ENCODE data around the gene MASTL.
"Not testable (repeated sequence)": the region's sequence is repeated elsewhere in the genome, so short reads cannot be mapped to it uniquely, and the experiment has no call there.

Gene MASTL

DNA sequence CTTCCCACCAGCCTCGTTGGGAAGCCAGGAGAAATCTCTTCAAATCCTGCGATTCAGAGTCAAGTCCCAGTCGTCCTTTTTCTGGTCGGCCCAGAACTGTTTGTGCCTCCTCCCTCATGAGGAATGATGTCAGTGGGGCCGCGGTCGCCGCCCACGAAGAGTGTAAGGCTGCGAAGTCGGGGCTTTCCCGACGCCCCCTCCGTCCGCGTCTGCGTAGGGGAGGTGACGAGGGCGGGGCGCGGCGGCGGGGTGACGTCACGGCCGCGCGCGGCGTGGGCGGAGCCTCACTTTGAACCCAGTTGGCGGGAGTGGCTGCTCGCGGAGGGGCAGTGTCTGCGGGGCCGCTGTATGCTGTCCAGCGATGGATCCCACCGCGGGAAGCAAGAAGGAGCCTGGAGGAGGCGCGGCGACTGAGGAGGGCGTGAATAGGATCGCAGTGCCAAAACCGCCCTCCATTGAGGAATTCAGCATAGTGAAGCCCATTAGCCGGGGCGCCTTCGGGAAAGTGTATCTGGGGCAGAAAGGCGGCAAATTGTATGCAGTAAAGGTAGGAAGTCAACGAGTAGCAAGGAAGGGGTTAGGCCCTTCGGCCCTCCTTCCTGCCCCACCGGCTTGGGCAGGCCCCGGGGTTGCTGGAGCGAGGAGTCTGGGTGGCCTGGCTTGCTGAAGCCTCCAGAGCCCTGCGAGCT lies at the start of gene MASTL:
Gene MASTL, plus strand, starts transcription at position 287 of the 689 bp plus-strand sequence. Its CDS starts 75 bp downstream, at position 362.
- peak; percentile 93 for DNase-seq (ENCODE audit: low spot score)

DNA sequence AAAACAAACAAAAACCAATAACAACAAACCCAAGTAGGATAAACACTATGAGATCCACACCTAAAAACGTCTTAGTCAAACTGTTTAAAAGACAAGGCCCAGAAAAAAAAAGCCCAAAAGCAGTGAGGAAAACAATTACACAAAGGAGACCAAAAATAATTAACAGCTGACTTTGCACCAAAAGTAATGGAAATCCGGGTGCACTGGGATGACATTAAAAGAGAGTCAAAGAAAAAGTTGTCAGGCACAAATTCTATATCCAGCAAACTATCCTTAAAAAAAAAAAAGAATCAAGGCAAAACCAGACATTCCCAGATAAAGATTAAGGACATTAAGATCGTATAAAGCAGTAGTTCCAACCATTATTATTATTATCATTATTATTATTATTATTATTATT lies 47.0 kb upstream of the MASTL start:
- DNase-seq (ENCODE audit: low spot score), result no peak

DNA sequence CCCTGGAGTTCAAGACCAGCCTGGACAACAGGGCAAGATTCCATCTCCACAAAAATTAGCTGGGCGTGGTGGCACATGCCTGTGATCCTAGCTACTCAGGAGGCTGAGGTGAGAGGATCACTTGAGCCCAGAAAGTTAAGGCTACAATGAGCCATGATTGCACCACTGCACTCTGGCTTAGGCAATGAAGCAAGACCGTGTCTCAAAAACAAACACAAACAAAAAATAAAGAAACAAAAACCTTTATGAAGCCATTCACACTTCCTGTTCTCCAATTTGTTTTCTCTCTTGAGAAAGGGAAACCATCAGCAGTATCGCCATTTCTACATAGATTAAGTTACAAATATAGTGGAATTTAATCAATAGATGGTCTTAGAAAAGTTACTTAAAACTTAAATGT lies 20.8 kb upstream of the MASTL start:
- DNase-seq (ENCODE audit: low spot score), result no peak

DNA sequence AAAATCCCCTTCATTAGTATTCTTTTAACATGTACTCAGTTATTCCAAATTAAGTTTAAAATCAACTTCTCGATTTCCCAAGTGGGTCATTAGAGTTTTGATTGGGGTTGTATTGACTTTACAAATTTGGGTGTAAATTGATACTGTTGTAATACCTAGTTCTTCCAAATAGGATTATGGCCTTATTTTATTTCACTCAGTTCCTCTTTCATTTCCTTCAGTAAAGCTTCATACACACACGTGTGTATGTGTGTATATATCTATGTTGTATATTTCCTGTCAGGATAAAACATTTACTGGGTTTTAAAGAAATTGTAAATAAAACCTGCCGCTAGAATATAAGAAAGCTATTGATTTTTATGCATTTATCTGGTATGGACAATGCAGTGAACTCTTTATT lies 16.9 kb upstream of the MASTL start:
- no peak for DNase-seq (ENCODE audit: low spot score)

- DNase-seq (ENCODE audit: low spot score), result no peak
Observed at GRCh38 chr10:27143686-27144085, 11.5 kb upstream of the MASTL start.

- no peak for DNase-seq (ENCODE audit: low spot score)
Observed at GRCh38 chr10:27145937-27146336, 9.2 kb upstream of the MASTL start.

- no peak for DNase-seq (ENCODE audit: low spot score)
Observed at GRCh38 chr10:27147701-27148100, 7.5 kb upstream of the MASTL start.

- no peak for DNase-seq (ENCODE audit: low spot score)
Observed at GRCh38 chr10:27150261-27150660, 4.9 kb upstream of the MASTL start.

GRCh38 chr10:27152687-27153086 lies 2.5 kb upstream of the MASTL start:
- DNase-seq (ENCODE audit: low spot score), result no peak

- DNase-seq (ENCODE audit: low spot score), result no peak
Observed at GRCh38 chr10:27153329-27153728, 1.8 kb upstream of the MASTL start.

DNA sequence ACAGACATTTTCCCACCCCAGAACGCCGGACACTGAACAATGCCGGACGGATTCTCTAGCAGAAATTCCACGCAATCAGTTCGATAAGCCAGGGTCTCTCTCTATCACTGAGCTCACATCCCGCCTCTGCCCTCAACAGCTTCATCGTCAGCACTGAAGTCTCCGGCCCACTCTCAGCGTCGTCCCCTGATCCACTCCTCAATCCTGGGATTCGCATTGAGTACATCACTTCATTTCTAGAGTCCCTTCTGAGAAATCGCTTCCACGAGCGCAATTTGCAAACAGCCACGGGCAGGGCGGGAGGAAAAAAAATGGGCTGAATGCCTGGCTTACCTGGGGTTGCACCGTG lies 1.3 kb upstream of the MASTL start:
- DNase-seq (ENCODE audit: low spot score), result no peak

- not testable (repeated sequence) for DNase-seq (ENCODE audit: low spot score)
Observed at GRCh38 chr10:27156566-27156965, 1.4 kb downstream of the MASTL start.

GRCh38 chr10:27157150-27157549 lies 2.0 kb downstream of the MASTL start:
- DNase-seq (ENCODE audit: low spot score), result no peak

DNA sequence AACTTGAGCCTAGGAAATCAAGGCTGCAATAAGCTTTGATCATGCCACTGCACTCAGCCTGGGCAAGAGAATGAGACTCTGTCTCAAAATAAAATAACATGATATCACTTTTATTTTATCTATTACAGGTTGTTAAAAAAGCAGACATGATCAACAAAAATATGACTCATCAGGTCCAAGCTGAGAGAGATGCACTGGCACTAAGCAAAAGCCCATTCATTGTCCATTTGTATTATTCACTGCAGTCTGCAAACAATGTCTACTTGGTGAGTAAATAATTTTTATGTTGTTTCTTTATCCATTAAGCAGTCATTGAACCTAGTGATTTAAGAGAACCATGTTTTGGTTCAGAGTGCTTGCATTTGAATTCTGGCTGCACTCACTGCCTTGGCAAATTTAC lies 3.3 kb downstream of the MASTL start:
- DNase-seq (ENCODE audit: low spot score), result no peak

- no peak for DNase-seq (ENCODE audit: low spot score)
Observed at GRCh38 chr10:27169849-27170248, 14.7 kb downstream of the MASTL start.

- no peak for DNase-seq (ENCODE audit: low spot score)
Observed at GRCh38 chr10:27188259-27188658, 33.1 kb downstream of the MASTL start.

DNA sequence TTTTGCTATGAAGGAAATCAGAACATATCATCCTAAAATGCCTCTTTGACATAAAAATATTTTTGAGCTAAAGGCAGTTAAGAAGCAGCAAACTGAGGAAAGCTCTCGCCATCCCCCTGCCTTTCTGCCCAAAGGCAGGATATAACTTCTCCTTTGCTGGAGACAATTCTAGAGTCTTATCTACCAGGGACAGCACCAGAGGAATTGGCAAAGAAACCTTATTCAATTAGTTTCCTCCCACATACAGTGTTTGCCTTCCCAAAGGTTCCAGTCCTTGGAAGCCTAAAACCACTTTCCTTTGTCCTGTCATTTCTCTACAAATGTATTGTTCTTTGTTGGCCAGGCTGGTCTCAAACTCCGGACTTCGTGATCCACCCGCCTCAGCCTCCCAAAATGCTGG lies 33.7 kb downstream of the MASTL start:
- DNase-seq (ENCODE audit: low spot score), result no peak

DNA sequence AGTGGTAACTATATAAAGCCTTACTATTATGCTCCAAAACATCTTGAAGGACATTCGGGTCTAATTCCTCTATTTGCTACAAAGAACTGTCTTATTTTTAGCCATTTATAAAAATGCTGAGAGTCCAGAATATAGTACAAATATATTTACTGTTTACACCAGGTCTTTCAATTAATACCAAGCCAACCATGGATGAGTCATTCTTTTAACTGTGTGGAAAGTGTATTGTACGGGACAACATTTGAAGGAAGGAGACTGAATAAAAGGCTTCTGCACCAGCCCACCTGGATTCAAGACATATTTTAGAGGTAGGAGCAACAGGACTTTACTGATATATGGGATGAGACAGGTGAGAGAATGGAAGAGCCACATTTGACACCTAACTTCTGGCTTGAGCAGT lies 35.4 kb downstream of the MASTL start:
- no peak for DNase-seq (ENCODE audit: low spot score)

GRCh38 chr10:27192284-27192683 lies 37.1 kb downstream of the MASTL start:
- no peak for DNase-seq (ENCODE audit: low spot score)

DNA sequence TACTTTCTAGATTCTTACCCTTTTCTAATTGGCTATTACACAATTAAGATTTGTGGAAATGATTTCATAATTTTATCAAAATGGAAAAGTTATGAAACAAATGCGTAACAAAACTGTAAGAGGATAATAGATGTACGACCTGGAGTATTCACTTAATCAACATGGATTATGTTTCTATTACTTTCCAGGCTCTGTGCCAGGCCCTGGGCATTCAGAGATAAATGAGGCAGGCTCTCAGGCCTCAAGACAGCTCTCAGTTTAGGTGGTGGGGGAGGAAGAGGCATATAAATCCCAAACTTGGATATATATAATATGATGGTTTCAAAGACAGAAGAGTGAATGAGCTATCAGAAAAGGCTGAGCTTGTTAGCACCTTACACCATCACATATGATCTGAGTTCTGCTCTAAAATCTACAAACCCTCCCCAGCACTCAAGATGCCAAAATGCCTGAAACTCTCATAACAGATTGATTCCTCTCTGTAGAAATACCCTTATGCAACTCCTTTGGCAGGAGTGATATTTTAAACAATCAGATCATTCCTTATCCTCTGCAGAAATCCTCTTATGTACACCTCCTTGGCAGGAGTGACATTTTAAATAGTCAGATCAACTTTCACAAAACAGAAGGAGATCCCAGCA lies 42.9 kb downstream of the MASTL start:
- no peak for DNase-seq (ENCODE audit: low spot score)

GRCh38 chr10:27203806-27204205 lies 48.7 kb downstream of the MASTL start:
- no peak for DNase-seq (ENCODE audit: low spot score)

DNA sequence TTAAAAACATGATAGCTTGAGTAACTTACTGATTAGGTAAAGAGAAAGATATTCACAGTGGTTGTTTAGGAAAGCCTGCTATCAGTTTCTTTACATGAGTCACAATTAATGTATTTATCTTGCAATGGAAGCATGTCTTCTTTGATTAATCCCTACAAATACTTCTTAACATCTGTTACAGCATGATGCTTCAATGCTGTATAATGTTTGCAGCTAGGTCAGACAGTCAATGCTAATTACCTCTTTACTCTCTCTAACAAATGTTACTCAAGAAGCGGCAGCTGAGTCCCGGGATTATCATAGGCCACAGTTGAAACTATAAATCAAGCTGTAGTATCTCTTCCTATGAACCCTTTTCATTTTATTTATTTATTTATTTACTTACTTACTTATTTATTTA lies 52.2 kb downstream of the MASTL start:
- DNase-seq (ENCODE audit: low spot score), result no peak

DNA sequence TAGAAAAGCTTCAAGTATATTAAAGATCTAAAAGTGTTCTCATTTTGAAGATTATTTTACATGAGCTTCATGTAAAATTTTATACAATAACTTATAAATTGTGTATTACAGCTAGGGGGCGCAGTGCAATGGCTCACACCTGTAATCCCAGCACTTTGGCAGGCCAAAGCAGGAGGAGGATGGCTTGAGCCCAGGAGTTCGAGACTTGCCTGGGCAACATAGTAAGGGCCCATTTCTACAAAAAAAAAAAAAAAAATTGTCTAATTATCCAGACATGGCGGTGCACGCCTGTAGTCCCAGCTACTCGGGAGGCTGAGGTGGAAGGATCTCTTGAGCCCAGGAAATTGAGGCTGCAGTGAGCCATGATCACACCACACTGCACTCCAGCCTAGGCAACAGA lies 68.8 kb downstream of the MASTL start:
- no peak for DNase-seq (ENCODE audit: low spot score)

- DNase-seq (ENCODE audit: low spot score), result no peak
Observed at GRCh38 chr10:27225011-27225590, 69.9 kb downstream of the MASTL start.

All from ecto neural progenitor cell (in vitro differentiated cells).